Endothelial cell (in vitro differentiated cells): Measurements from ENCODE around the gene PROZ. TPM values are rescaled to one million over a fixed set of nuclear protein-coding genes. Genes with fewer than 3 reads are reported as not detected.

Experiments used
- DNase-seq: peaks from one replicate; pipeline ENCODE4 v3.0.0; 2021; ENCODE audit warnings: low spot score
- H3K27ac Mint-ChIP-seq: one replicate; pipeline ENCODE4 v1.8.0; 2021; ENCODE audit warnings: mixed read lengths, inconsistent platforms; ENCODE audit not compliant: unreplicated experiment
- H3K27me3 Mint-ChIP-seq: one replicate; pipeline ENCODE4 v1.8.0; 2021; ENCODE audit warnings: mild to moderate bottlenecking, moderate library complexity, mixed read lengths, inconsistent platforms; ENCODE audit not compliant: unreplicated experiment
- H3K36me3 Mint-ChIP-seq: one replicate; pipeline ENCODE4 v1.8.0; 2021; ENCODE audit warnings: mild to moderate bottlenecking, low read depth, mixed read lengths, inconsistent platforms; ENCODE audit not compliant: unreplicated experiment
- H3K4me1 Mint-ChIP-seq: one replicate; pipeline ENCODE4 v1.8.0; 2021; ENCODE audit warnings: mild to moderate bottlenecking, mixed read lengths, inconsistent platforms; ENCODE audit not compliant: unreplicated experiment
- H3K4me3 Mint-ChIP-seq: one replicate; pipeline ENCODE4 v1.8.0; 2021; ENCODE audit warnings: mild to moderate bottlenecking, mixed read lengths, inconsistent platforms; ENCODE audit not compliant: unreplicated experiment
- H3K9me3 Mint-ChIP-seq: one replicate; pipeline ENCODE4 v1.8.0; 2021; ENCODE audit warnings: mixed read lengths, inconsistent platforms; ENCODE audit not compliant: unreplicated experiment
- CTCF ChIP-seq: fragments of 200-600 bp; sonication (generic); IDR thresholded peaks from one replicate; pipeline ENCODE4 v1.5.0; 2021; ENCODE audit warnings: antibody characterized with exemption; ENCODE audit not compliant: unreplicated experiment
- total RNA-seq: library from RNA; stranded (reverse); fragmentation: NEBNext Ultra II Directional; extraction: Animal tissue kit (Norgen Biotek cat#: 25700); gene quantifications from one replicate; pipeline ENCODE4 v1.2.1, GENCODE V29; 2021; ENCODE audit not compliant: unreplicated experiment

PROZ gene
- total RNA-seq, 1 donor from 2014 or later: not detected

- no peaks in the 10 kb centered on the region for H3K36me3 Mint-ChIP-seq
- H3K9me3 Mint-ChIP-seq: no peaks in the 10 kb centered on the region
- H3K27ac Mint-ChIP-seq: peak overlapping the region; percentile 57
- no peak for DNase-seq
- no peak for TF ChIP-seq CTCF
- no peaks in the 10 kb centered on the region for H3K4me1 Mint-ChIP-seq
- H3K4me3 Mint-ChIP-seq: no peak overlapping the region
- peaks cover 14% of the 10 kb centered on the region for H3K27me3 Mint-ChIP-seq
Observed at GRCh38 chr13:113116206-113116800, 42.1 kb upstream of the PROZ start.

- H3K27me3 Mint-ChIP-seq: peaks cover 14% of the 10 kb centered on the region
- H3K36me3 Mint-ChIP-seq: no peaks in the 10 kb centered on the region
- no peak overlapping the region for H3K4me3 Mint-ChIP-seq
- no peak overlapping the region for H3K27ac Mint-ChIP-seq
- no peaks in the 10 kb centered on the region for H3K4me1 Mint-ChIP-seq
- no peak for TF ChIP-seq CTCF
- DNase-seq: no peak
- H3K9me3 Mint-ChIP-seq: no peaks in the 10 kb centered on the region
Observed at GRCh38 chr13:113116871-113117271, 41.6 kb upstream of the PROZ start.

GRCh38 chr13:113117335-113117872 lies 41.0 kb upstream of the PROZ start:
- peaks cover 3% of the 10 kb centered on the region for H3K36me3 Mint-ChIP-seq
- H3K4me3 Mint-ChIP-seq: no peak overlapping the region
- DNase-seq: no peak
- H3K27ac Mint-ChIP-seq: no peak overlapping the region
- H3K4me1 Mint-ChIP-seq: no peaks in the 10 kb centered on the region
- H3K9me3 Mint-ChIP-seq: no peaks in the 10 kb centered on the region
- H3K27me3 Mint-ChIP-seq: peaks cover 16% of the 10 kb centered on the region
- no peak for TF ChIP-seq CTCF

GRCh38 chr13:113117911-113118260 lies 40.6 kb upstream of the PROZ start:
- peaks cover 4% of the 10 kb centered on the region for H3K36me3 Mint-ChIP-seq
- peaks cover 16% of the 10 kb centered on the region for H3K27me3 Mint-ChIP-seq
- TF ChIP-seq CTCF: no peak
- H3K9me3 Mint-ChIP-seq: no peaks in the 10 kb centered on the region
- no peak overlapping the region for H3K27ac Mint-ChIP-seq
- H3K4me1 Mint-ChIP-seq: no peaks in the 10 kb centered on the region
- H3K4me3 Mint-ChIP-seq: no peak overlapping the region
- DNase-seq: no peak

- Mint-ChIP-seq H3K4me1 (no peaks in the 10 kb centered on the region), H3K27me3 (peaks cover 16% of the 10 kb centered on the region), H3K27ac (no peak overlapping the region), H3K4me3 (no peak overlapping the region), H3K36me3 (peaks cover 4% of the 10 kb centered on the region), H3K9me3 (no peaks in the 10 kb centered on the region)
- TF ChIP-seq CTCF: no peak
- DNase-seq: no peak
Observed at GRCh38 chr13:113118261-113119021, 40.0 kb upstream of the PROZ start.
